ENCODE measurements around the gene MPPED2. TPM values are rescaled to one million over a fixed set of nuclear protein-coding genes. Genes with fewer than 3 reads are reported as not detected.

MPPED2 gene
- total and polyA plus RNA-seq, 10 of the 15 experiments (the other 5 are each of a cell fraction or from before 2014, with no cell fraction given): not detected

GRCh38 chr11:30431127-30431814 is 154.9 kb downstream of the MPPED2 start:
- no peak overlapping the region for H3K9ac ChIP-seq (ENCODE audit: control insufficient read depth, insufficient read depth, low read length)
- no peak overlapping the region for H2AFZ ChIP-seq (ENCODE audit: control insufficient read depth, low read depth, low read length)
- H3K4me3 ChIP-seq: no peak overlapping the region
- in situ Hi-C loops (cut with MboI): no loop called here
- CTCF ChIA-PET: no interaction called here
- H4K20me1 ChIP-seq (ENCODE audit: control insufficient read depth, insufficient read depth): no peaks in the 10 kb centered on the region
- no peak overlapping the region for H3K4me2 ChIP-seq (ENCODE audit: control insufficient read depth, insufficient read depth)
- intact Hi-C loops (cut with micrococcal nuclease; ENCODE audit: unreplicated experiment): no loop called here
- H3K79me2 ChIP-seq (ENCODE audit: control insufficient read depth, insufficient read depth, low read length): no peaks in the 10 kb centered on the region
- H3K27ac ChIP-seq (ENCODE audit: control insufficient read depth, insufficient read depth): no peak overlapping the region
- no peaks in the 10 kb centered on the region for H3K9me3 ChIP-seq (replicated peaks; ENCODE audit: control insufficient read depth, insufficient read depth, low read length)
- FAIRE-seq: no peak
- H3K27me3 ChIP-seq (replicated peaks in 1 of 2; ENCODE audit: control insufficient read depth in 2 of 2, insufficient read depth in 2 of 2, low read length in 1 of 2): peaks cover 0 to 2% of the 10 kb centered on the region in 2 experiments; a peak in 1 of 4 replicates
- SMC1A ChIA-PET (ENCODE audit: uncharacterized antibody, unreplicated experiment): no interaction called here
- BruUV-seq (replicated peaks): no TSS peak
- no peak for DNase-seq (ENCODE audit: low read depth, low spot score)
- POLR2A ChIA-PET: no interaction called here
- H3K36me3 ChIP-seq (ENCODE audit: control insufficient read depth in 2 of 2, insufficient read depth in 2 of 2, low read length in 1 of 2): no peaks in the 10 kb centered on the region
- 25% methylated on average over 4 of the region's 4 CpGs for WGBS (ENCODE audit: insufficient coverage, insufficient replicate concordance, low lambda C conversion rate, missing lambda C conversion rate)
- RAD21 ChIA-PET (ENCODE audit: unreplicated experiment): no interaction called here
- no peak for TF ChIP-seq MEF2A (IDR thresholded peaks at IDR 0.05; ENCODE audit: insufficient read depth, low read depth, low read length)
- TF ChIP-seq NFIC (IDR thresholded peaks at IDR 0.05; ENCODE audit: low read depth, low read length): no peak
- no peak for TF ChIP-seq IRF3 (IDR thresholded peaks at IDR 0.05)
- no peak for TF ChIP-seq EP300 (IDR thresholded peaks at IDR 0.05; ENCODE audit: borderline replicate concordance in 1 of 2, control insufficient read depth in 1 of 2, low read depth in 2 of 2, low read length in 2 of 2)
- no peak for TF ChIP-seq REST (IDR thresholded peaks at IDR 0.05; ENCODE audit: low read depth, low read length)
- TF ChIP-seq PBX3 (IDR thresholded peaks at IDR 0.05; ENCODE audit: insufficient replicate concordance, low read depth, low read length): no peak
- TF ChIP-seq POLR2AphosphoS2 (IDR thresholded peaks at IDR 0.05; ENCODE audit: low read depth, low read length): no peak
- TF ChIP-seq MTA3 (IDR thresholded peaks at IDR 0.05; ENCODE audit: borderline replicate concordance, low read length): no peak
- no peak for TF ChIP-seq EZH2 (IDR thresholded peaks at IDR 0.05; ENCODE audit: borderline replicate concordance, control insufficient read depth, low read depth, low read length)
- TF ChIP-seq IRF4 (IDR thresholded peaks at IDR 0.05; ENCODE audit: low read depth, low read length): no peak
- no peak for TF ChIP-seq GABPA (IDR thresholded peaks at IDR 0.05; ENCODE audit: low read depth)
- no peak for TF ChIP-seq EED (IDR thresholded peaks at IDR 0.05; ENCODE audit: low read depth)
- no peak for TF ChIP-seq IKZF2 (IDR thresholded peaks at IDR 0.05)
- TF ChIP-seq ZSCAN29 (IDR thresholded peaks at IDR 0.05): no peak
- TF ChIP-seq USF2 (IDR thresholded peaks at IDR 0.05; ENCODE audit: borderline replicate concordance, low read depth, low read length): no peak
- no peak for TF ChIP-seq RAD21 (IDR thresholded peaks at IDR 0.05; ENCODE audit: insufficient read depth, low read depth, low read length)
- H3K4me1 ChIP-seq (ENCODE audit: control insufficient read depth, insufficient read depth, low read length): no peaks in the 10 kb centered on the region
- ATAC-seq: peak; percentile 19; the same call in 1 of the 3 replicates

Measured in GM12878 (cell line).